DMS114 treated with DMSO at 0.1 percent for 48 hours (cell line): ENCODE measurements around the gene COX15.
"Not testable (repeated sequence)": the region's sequence is repeated elsewhere in the genome, so short reads cannot be mapped to it uniquely, and the experiment has no call there.

Source experiments
- DNase-seq: peaks from one replicate; lab custom pipeline; 2025; ENCODE audit not compliant: unreplicated experiment; lab: John Stamatoyannopoulos, UW

COX15 gene

GRCh38 chr10:99732033-99732842 lies at the start of gene COX15, which contains the start of gene CUTC:
Gene COX15 (minus strand): TSS chr10:99732127. CDS start chr10:99732049, 78 bp downstream.
Gene CUTC (plus strand): TSS chr10:99732234. CDS start chr10:99732349, 115 bp downstream.
- peak; percentile 95 for DNase-seq

GRCh38 chr10:99779335-99779734 lies 47.4 kb upstream of the COX15 start:
- no peak for DNase-seq

- no peak for DNase-seq
Measured at GRCh38 chr10:99777918-99778714, 46.2 kb upstream of the COX15 start.

GRCh38 chr10:99775850-99776249 lies 43.9 kb upstream of the COX15 start:
- no peak for DNase-seq

- no peak for DNase-seq
Measured at GRCh38 chr10:99770408-99771045, 38.6 kb upstream of the COX15 start.

- no peak for DNase-seq
Measured at GRCh38 chr10:99769706-99770105, 37.8 kb upstream of the COX15 start.

- no peak for DNase-seq
Measured at GRCh38 chr10:99768556-99768955, 36.6 kb upstream of the COX15 start.

- no peak for DNase-seq
Measured at GRCh38 chr10:99767901-99768300, 36.0 kb upstream of the COX15 start.

GRCh38 chr10:99766302-99766681 lies 34.4 kb upstream of the COX15 start:
- DNase-seq: no peak

GRCh38 chr10:99765672-99766301 lies 33.9 kb upstream of the COX15 start:
- DNase-seq: no peak

GRCh38 chr10:99761365-99761764 lies 29.4 kb upstream of the COX15 start:
- no peak for DNase-seq

- no peak for DNase-seq
Measured at GRCh38 chr10:99760321-99760720, 28.4 kb upstream of the COX15 start.

- no peak for DNase-seq
Measured at GRCh38 chr10:99758211-99758891, 26.4 kb upstream of the COX15 start.

- DNase-seq: no peak
Measured at GRCh38 chr10:99756159-99756558, 24.2 kb upstream of the COX15 start.

- no peak for DNase-seq
Measured at GRCh38 chr10:99754670-99755069, 22.7 kb upstream of the COX15 start.

- no peak for DNase-seq
Measured at GRCh38 chr10:99750641-99751040, 18.7 kb upstream of the COX15 start.

- DNase-seq: no peak
Measured at GRCh38 chr10:99748823-99749451, 17.0 kb upstream of the COX15 start.

- not testable (repeated sequence) for DNase-seq
Measured at GRCh38 chr10:99746166-99746565, 14.2 kb upstream of the COX15 start.

- no peak for DNase-seq
Measured at GRCh38 chr10:99743841-99744240, 11.9 kb upstream of the COX15 start.

- DNase-seq: no peak
Measured at GRCh38 chr10:99742701-99743100, 10.8 kb upstream of the COX15 start.
